HEK293T (cell line): ENCODE measurements around the gene SHH.
"Not testable (repeated sequence)": the region's sequence is repeated elsewhere in the genome, so short reads cannot be mapped to it uniquely, and the experiment has no call there.

Source experiments
- CTCF ChIA-PET: fragments of 350-600 bp; formaldehyde crosslinking; extraction: SDS; loops from one replicate; lab custom pipeline; 2021; ENCODE audit warnings: antibody characterized with exemption, inconsistent platforms; lab: Yijun Ruan, JAX
- POLR2A ChIA-PET: fragments of 350-600 bp; formaldehyde crosslinking; extraction: SDS; loops from one replicate; lab custom pipeline; 2020; ENCODE audit warnings: antibody characterized with exemption, inconsistent platforms; lab: Yijun Ruan, JAX
- DNase-seq: peaks from one replicate; pipeline ENCODE4 v3.0.0; 2012; ENCODE audit warnings: mixed read lengths; ENCODE audit errors: extremely low spot score
- ARNT ChIP-seq: fragments of 450-650 bp; IDR thresholded peaks from 2 replicates; pipeline ENCODE4 v1.6.1; 2017; ENCODE audit warnings: mild to moderate bottlenecking
- BHLHE40 ChIP-seq: fragments of 450-650 bp; IDR thresholded peaks from 2 replicates; pipeline ENCODE4 v1.6.1; 2016; ENCODE audit warnings: mild to moderate bottlenecking, moderate library complexity, borderline replicate concordance
- CTBP1 ChIP-seq: fragments of 450-650 bp; IDR thresholded peaks from 2 replicates; pipeline ENCODE4 v1.6.1; 2016; ENCODE audit warnings: borderline replicate concordance
- ELF4 ChIP-seq: fragments of 450-650 bp; IDR thresholded peaks from 2 replicates; pipeline ENCODE4 v1.6.1; 2017; ENCODE audit warnings: antibody characterized with exemption
- FOXA1 ChIP-seq: fragments of 450-650 bp; IDR thresholded peaks from 2 replicates; pipeline ENCODE4 v1.6.1; 2016; ENCODE audit warnings: mild to moderate bottlenecking
- FOXK2 ChIP-seq: fragments of 450-650 bp; IDR thresholded peaks from 2 replicates; pipeline ENCODE4 v1.6.1; 2016; ENCODE audit warnings: mild to moderate bottlenecking
- FOXM1 ChIP-seq: fragments of 450-650 bp; IDR thresholded peaks from 2 replicates; pipeline ENCODE4 v1.6.1; 2017; ENCODE audit warnings: mild to moderate bottlenecking, borderline replicate concordance
- HDGF ChIP-seq: fragments of 450-650 bp; IDR thresholded peaks from 2 replicates; pipeline ENCODE4 v1.6.1; 2017; ENCODE audit warnings: antibody characterized with exemption, borderline replicate concordance
- L3MBTL2 ChIP-seq: fragments of 450-650 bp; conservative IDR thresholded peaks from 2 replicates; pipeline ENCODE4 v1.6.1; 2016; ENCODE audit warnings: mild to moderate bottlenecking
- LEF1 ChIP-seq: fragments of 450-650 bp; IDR thresholded peaks from 2 replicates; pipeline ENCODE4 v1.6.1; 2017; ENCODE audit warnings: mild to moderate bottlenecking, borderline replicate concordance
- NFRKB ChIP-seq: fragments of 450-650 bp; IDR thresholded peaks from 2 replicates; pipeline ENCODE4 v1.6.1; 2016; ENCODE audit warnings: mild to moderate bottlenecking, moderate library complexity
- PKNOX1 ChIP-seq: fragments of 450-650 bp; IDR thresholded peaks from 2 replicates; pipeline ENCODE4 v1.6.1; 2016
- SP1 ChIP-seq: fragments of 450-650 bp; IDR thresholded peaks from 2 replicates; pipeline ENCODE4 v1.6.1; 2017
- SUZ12 ChIP-seq: fragments of 450-650 bp; IDR thresholded peaks from 2 replicates; pipeline ENCODE4 v1.6.1; 2016; ENCODE audit warnings: mild to moderate bottlenecking
- TARDBP ChIP-seq: fragments of 450-650 bp; IDR thresholded peaks from 2 replicates; pipeline ENCODE4 v1.6.1; 2016
- ZNF384 ChIP-seq: fragments of 450-650 bp; IDR thresholded peaks from 2 replicates; pipeline ENCODE4 v1.6.1; 2016

Gene SHH

GRCh38 chr7:155843426-155844018, 31.3 kb upstream of the SHH start:
- DNase-seq, result no peak
- POLR2A ChIA-PET, result no interaction called here
- CTCF ChIA-PET, result no interaction called here
- TF ChIP-seq ZNF384, result no peak
- TF ChIP-seq PKNOX1, result no peak
- no peak for TF ChIP-seq BHLHE40
- TF ChIP-seq NFRKB, result no peak
- no peak for TF ChIP-seq ELF4
- no peak for TF ChIP-seq SUZ12

GRCh38 chr7:155842496-155843265, 30.4 kb upstream of the SHH start:
- ChIA-PET POLR2A (interaction anchor here (0.6 kb wide), 1 partner anchor 14 kb away, joined by 3 read pairs; no protein-coding TSS in a partner anchor), CTCF (no interaction called here)
- DNase-seq, result no peak
- TF ChIP-seq BHLHE40 (no peak), CTBP1 (no peak), NFRKB (no peak), SUZ12 (no peak), FOXM1 (no peak)

- no peak for DNase-seq
- TF ChIP-seq L3MBTL2 (no peak), NFRKB (no peak)
- ChIA-PET CTCF (interaction anchor here (1.2 kb wide), 1 partner anchor 22 kb away, joined by 5 read pairs; no protein-coding TSS in a partner anchor), POLR2A (no interaction called here)
These were observed 28.6 kb upstream of the SHH start for GRCh38 chr7:155840909-155841308.

- CTCF ChIA-PET, result interaction anchor here (1.2 kb wide), 1 partner anchor 22 kb away, joined by 5 read pairs; no protein-coding TSS in a partner anchor
These were observed 28.1 kb upstream of the SHH start for GRCh38 chr7:155840262-155840885.

GRCh38 chr7:155839461-155839860, 27.2 kb upstream of the SHH start:
- no peak for TF ChIP-seq ARNT
- TF ChIP-seq SP1, result no peak
- no peak for TF ChIP-seq HDGF
- no peak for TF ChIP-seq L3MBTL2
- TF ChIP-seq PKNOX1, result no peak
- no peak for TF ChIP-seq TARDBP
- TF ChIP-seq CTBP1, result no peak
- TF ChIP-seq SUZ12, result no peak
- no peak for TF ChIP-seq FOXM1
- no peak for TF ChIP-seq BHLHE40
- TF ChIP-seq NFRKB, result no peak
- no peak for TF ChIP-seq LEF1
- DNase-seq, result no peak
- POLR2A ChIA-PET, result no interaction called here
- CTCF ChIA-PET, result interaction anchor here (1.2 kb wide), 1 partner anchor 23 kb away, joined by 5 read pairs; no protein-coding TSS in a partner anchor

More at GRCh38 chr7:155840262-155840885, 28.1 kb upstream of the SHH start:
- POLR2A ChIA-PET, result no interaction called here
- TF ChIP-seq BHLHE40 (no peak), CTBP1 (no peak), L3MBTL2 (no peak), FOXK2 (no peak), PKNOX1 (no peak), ARNT (no peak), FOXM1 (no peak), SUZ12 (no peak), ELF4 (no peak)
- no peak for DNase-seq

GRCh38 chr7:155838312-155838711, 26.0 kb upstream of the SHH start:
- DNase-seq, POLR2A ChIA-PET, CTCF ChIA-PET: not testable (repeated sequence)

GRCh38 chr7:155837126-155837479, 24.8 kb upstream of the SHH start:
- POLR2A ChIA-PET, result no interaction called here
- no peak for DNase-seq
- TF ChIP-seq ARNT (no peak), SP1 (no peak), PKNOX1 (no peak), ZNF384 (no peak), ELF4 (no peak), FOXK2 (no peak), HDGF (no peak), SUZ12 (no peak), LEF1 (no peak), FOXA1 (no peak), CTBP1 (no peak), FOXM1 (no peak)
- CTCF ChIA-PET, result no interaction called here
